ENCODE measurements around the gene LDAH.

LDAH gene

DNA sequence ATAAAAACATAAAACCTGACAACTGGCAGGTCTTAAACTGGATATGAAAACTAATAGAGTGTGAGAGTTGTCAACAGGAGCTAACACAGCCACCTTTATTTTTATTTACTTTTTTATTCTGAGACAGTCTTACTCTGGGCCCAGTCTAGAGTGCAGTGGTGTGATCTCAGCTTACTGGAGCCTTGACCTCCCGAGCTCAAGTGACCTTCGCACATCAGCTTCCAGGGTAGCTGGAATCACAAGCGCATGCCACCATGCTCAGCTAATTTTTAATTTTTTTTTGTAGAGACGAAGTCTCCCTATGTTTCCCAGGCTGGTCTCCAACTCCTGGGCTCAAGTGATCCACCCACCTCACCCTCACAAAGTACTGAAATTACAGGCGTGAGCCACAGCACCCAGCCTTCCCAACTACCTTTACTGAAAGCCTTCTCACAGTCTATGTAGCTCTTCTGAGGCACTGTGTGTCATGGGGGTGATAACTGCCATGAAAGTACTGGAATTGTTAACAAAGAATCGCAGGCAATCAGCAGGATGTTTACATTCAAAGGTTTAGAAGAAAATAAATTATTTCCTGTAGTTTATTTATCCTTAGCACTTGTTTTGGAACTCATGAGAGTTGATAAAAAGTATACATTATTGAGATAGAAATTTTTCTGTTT is 131.7 kb downstream of the LDAH start:
- peaks cover 7% of the 10 kb centered on the region for H3K4me1 ChIP-seq (ENCODE audit: control insufficient read depth, insufficient read depth, low read length)
- H3K9ac ChIP-seq (ENCODE audit: low read length): no peak overlapping the region
- no peaks in the 10 kb centered on the region for H3K9me3 ChIP-seq (ENCODE audit: control insufficient read depth, low read length)
- H3K36me3 ChIP-seq (ENCODE audit: control insufficient read depth, insufficient read depth, low read length): no peaks in the 10 kb centered on the region
- no peaks in the 10 kb centered on the region for H3K27me3 ChIP-seq (ENCODE audit: control insufficient read depth, insufficient read depth, low read length)
- no peak overlapping the region for H3K4me3 ChIP-seq (ENCODE audit: low read length)

DNA sequence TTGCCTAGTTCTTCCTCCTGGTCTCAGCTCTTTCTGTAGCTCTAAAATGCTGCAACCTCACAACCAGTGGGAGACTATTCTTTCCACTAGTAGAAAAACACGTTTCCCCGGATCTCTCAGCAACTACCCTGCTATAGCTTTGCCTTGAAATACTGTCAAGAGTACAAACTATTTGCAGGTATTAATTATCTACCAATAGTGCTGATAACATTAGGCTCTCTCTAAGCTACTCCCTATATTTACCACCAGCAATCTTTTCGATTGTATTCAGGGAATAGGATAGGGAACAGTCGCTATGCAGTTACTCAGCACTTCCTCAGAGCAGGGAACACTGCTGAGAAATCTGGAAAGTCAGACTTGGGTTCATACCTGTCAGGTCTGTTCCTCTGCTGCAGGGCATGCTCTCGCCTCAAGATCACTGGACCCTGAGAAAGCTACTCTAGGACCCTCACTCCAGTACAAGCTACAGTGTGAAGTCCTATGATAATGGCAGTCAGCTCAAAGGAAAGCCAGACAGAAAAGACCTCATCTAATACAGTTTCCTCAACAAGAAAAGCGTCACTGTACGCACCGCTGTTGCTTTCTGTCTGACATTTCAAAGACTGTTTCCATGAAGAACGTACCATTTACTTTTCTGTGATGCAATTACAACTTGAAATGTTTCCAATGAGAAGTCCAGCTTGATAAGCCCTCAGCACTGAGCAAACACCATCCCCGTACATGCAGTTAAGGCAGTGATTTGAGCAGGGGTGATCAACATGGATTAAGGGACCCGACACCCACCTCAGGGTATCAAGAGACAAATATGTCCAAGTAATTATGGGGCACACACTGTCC is 133.3 kb downstream of the LDAH start:
- Histone ChIP-seq H3K4me1 (ENCODE audit: control insufficient read depth, insufficient read depth, low read length) (peaks cover 7% of the 10 kb centered on the region), H3K9ac (ENCODE audit: low read length) (no peak overlapping the region), H3K27me3 (ENCODE audit: control insufficient read depth, insufficient read depth, low read length) (no peaks in the 10 kb centered on the region), H3K4me3 (ENCODE audit: low read length) (no peak overlapping the region), H3K9me3 (ENCODE audit: control insufficient read depth, low read length) (no peaks in the 10 kb centered on the region), H3K36me3 (ENCODE audit: control insufficient read depth, insufficient read depth, low read length) (no peaks in the 10 kb centered on the region)

DNA sequence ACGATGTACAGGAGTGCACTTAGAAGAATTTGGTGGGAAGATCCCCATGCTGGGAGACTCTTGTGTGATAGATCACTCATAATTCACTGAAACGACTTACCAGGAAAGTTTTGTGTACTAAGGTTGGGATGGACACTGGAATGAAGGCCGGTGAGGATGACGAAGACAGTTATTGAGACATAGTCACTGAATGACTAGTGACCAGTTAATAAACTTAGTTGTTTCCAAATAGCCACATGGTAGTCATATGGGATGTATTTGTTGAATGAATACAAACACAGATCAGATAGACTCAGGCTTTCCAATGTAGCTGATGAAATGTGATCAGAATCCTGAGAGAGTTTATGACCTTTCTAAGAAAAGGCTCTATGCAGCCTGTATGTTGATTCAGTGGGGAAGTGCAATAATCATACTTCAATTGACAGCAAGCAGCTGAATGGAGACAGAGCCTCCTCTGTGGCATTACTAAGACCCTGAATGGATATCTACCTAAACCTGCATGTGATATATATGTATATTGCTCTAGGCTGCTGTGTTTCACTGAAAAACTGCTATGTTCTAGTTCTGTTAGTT is 135.6 kb downstream of the LDAH start:
- no peak overlapping the region for H3K4me3 ChIP-seq (ENCODE audit: low read length)
- H3K9ac ChIP-seq (ENCODE audit: low read length): no peak overlapping the region
- no peaks in the 10 kb centered on the region for H3K36me3 ChIP-seq (ENCODE audit: control insufficient read depth, insufficient read depth, low read length)
- H3K9me3 ChIP-seq (ENCODE audit: control insufficient read depth, low read length): no peaks in the 10 kb centered on the region
- no peaks in the 10 kb centered on the region for H3K27me3 ChIP-seq (ENCODE audit: control insufficient read depth, insufficient read depth, low read length)
- peaks cover 7% of the 10 kb centered on the region for H3K4me1 ChIP-seq (ENCODE audit: control insufficient read depth, insufficient read depth, low read length)

- no peaks in the 10 kb centered on the region for H3K27me3 ChIP-seq (ENCODE audit: control insufficient read depth, insufficient read depth, low read length)
- no peaks in the 10 kb centered on the region for H3K9me3 ChIP-seq (ENCODE audit: control insufficient read depth, low read length)
- no peaks in the 10 kb centered on the region for H3K4me1 ChIP-seq (ENCODE audit: control insufficient read depth, insufficient read depth, low read length)
- H3K36me3 ChIP-seq (ENCODE audit: control insufficient read depth, insufficient read depth, low read length): no peaks in the 10 kb centered on the region
- no peak overlapping the region for H3K4me3 ChIP-seq (ENCODE audit: low read length)
- no peak overlapping the region for H3K9ac ChIP-seq (ENCODE audit: low read length)
Measured at GRCh38 chr2:20684581-20685063, 138.3 kb downstream of the LDAH start.

- Histone ChIP-seq H3K9ac (ENCODE audit: low read length) (no peak overlapping the region), H3K4me1 (ENCODE audit: control insufficient read depth, insufficient read depth, low read length) (no peaks in the 10 kb centered on the region), H3K36me3 (ENCODE audit: control insufficient read depth, insufficient read depth, low read length) (no peaks in the 10 kb centered on the region), H3K9me3 (ENCODE audit: control insufficient read depth, low read length) (no peaks in the 10 kb centered on the region), H3K27me3 (ENCODE audit: control insufficient read depth, insufficient read depth, low read length) (no peaks in the 10 kb centered on the region), H3K4me3 (ENCODE audit: low read length) (no peak overlapping the region)
Measured at GRCh38 chr2:20682167-20682920, 140.6 kb downstream of the LDAH start.

DNA sequence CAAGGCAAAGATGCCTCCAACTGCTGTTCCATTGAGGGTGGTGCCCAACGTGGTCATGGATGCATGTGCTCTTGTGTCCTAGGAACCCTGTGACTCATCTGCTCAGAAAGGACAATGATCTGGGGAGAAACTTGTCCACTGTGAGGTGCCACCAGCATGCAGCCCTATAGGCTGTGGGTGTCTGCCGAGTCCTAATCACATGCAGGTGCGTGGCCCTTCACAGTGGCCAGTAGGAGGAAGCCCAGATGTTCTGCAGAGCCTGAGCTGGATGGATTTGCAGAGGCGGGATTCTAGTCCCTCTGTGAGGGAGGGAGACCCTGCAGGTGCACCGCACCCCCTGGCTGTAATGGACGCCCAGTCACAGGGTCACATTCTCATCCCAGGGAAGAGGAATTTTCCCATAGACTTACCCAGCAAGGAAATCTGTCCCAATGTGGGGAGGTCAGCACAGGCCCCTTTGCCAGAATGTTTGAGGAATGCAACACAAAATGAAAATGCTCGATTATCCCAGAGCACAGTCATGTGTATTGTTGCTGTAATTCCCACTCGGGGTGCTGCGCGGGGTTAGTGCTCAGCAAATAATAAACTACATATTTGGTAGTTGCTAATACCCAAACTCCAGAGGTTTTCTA is 142.0 kb downstream of the LDAH start:
- H3K9ac ChIP-seq (ENCODE audit: low read length): no peak overlapping the region
- no peaks in the 10 kb centered on the region for H3K9me3 ChIP-seq (ENCODE audit: control insufficient read depth, low read length)
- peaks cover 4% of the 10 kb centered on the region for H3K4me1 ChIP-seq (ENCODE audit: control insufficient read depth, insufficient read depth, low read length)
- no peaks in the 10 kb centered on the region for H3K36me3 ChIP-seq (ENCODE audit: control insufficient read depth, insufficient read depth, low read length)
- H3K4me3 ChIP-seq (ENCODE audit: low read length): no peak overlapping the region
- H3K27me3 ChIP-seq (ENCODE audit: control insufficient read depth, insufficient read depth, low read length): no peaks in the 10 kb centered on the region

DNA sequence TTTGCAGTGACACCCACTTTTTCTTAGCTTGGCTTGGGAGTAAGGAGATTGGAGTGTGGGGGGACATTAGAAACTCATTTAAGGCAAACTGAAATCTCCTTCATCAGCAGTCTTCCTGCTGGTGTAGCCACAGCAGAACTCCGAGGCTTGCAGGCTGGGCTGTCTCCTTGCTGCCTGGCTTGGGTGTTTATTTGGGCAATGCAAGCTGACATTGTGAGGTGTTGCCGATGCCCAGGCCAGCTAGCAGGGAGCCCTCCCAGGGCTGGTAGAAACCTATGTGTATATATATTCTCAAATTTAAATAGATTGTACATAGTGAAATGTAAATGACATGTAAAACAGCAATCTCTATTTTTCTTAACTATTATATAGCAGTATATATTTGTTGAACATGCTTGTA is 144.1 kb downstream of the LDAH start:
- Histone ChIP-seq H3K4me1 (ENCODE audit: control insufficient read depth, insufficient read depth, low read length) (peaks cover 12% of the 10 kb centered on the region), H3K4me3 (ENCODE audit: low read length) (no peak overlapping the region), H3K27me3 (ENCODE audit: control insufficient read depth, insufficient read depth, low read length) (peaks cover 14% of the 10 kb centered on the region), H3K36me3 (ENCODE audit: control insufficient read depth, insufficient read depth, low read length) (no peaks in the 10 kb centered on the region), H3K9me3 (ENCODE audit: control insufficient read depth, low read length) (no peaks in the 10 kb centered on the region), H3K9ac (ENCODE audit: low read length) (no peak overlapping the region)

- Histone ChIP-seq H3K4me3 (ENCODE audit: low read length) (no peak overlapping the region), H3K4me1 (ENCODE audit: control insufficient read depth, insufficient read depth, low read length) (peaks cover 12% of the 10 kb centered on the region), H3K36me3 (ENCODE audit: control insufficient read depth, insufficient read depth, low read length) (no peaks in the 10 kb centered on the region), H3K27me3 (ENCODE audit: control insufficient read depth, insufficient read depth, low read length) (peaks cover 21% of the 10 kb centered on the region), H3K9ac (ENCODE audit: low read length) (no peak overlapping the region), H3K9me3 (ENCODE audit: control insufficient read depth, low read length) (no peaks in the 10 kb centered on the region)
Measured at GRCh38 chr2:20678086-20678395, 144.9 kb downstream of the LDAH start.

DNA sequence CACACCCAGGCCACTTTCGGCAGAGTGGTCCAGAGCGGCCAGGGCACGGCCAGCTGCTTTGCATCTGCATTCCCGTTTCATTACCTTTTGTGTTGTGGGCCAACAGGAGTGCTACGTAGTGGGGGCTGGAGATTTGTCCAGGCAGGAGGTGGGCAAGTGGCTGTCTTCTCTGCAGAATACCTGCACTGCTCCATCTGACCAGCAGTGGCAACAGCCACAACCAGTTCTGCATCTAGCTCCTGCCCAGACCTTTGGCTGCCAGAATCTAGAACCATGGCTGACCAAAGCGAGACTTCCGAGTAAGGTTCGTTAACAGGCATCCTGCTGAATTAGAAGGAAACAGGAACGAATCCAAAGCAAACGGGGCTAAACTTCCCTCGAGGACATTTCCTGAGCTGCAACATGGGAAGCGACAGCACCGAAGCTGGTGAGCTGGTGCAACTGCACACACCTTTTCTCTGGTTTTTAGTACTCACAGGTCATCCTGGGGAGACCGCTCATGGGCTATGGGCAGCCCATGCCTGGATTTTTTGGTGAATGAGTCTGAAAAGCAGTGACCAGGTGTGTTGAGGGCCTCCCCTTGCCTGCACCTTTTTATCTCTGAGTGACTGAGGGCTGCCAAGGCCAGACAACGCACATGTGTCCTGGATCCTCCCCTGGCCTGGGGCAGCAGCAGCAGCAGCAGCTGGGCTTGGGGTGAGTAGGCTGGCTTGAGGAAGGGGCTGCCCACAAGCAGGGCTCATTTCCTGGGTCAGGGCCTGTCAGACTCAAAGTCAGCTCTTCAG is 145.4 kb downstream of the LDAH start:
- Histone ChIP-seq H3K9ac (ENCODE audit: low read length) (no peak overlapping the region), H3K4me1 (ENCODE audit: control insufficient read depth, insufficient read depth, low read length) (peaks cover 12% of the 10 kb centered on the region), H3K27me3 (ENCODE audit: control insufficient read depth, insufficient read depth, low read length) (peaks cover 26% of the 10 kb centered on the region), H3K36me3 (ENCODE audit: control insufficient read depth, insufficient read depth, low read length) (no peaks in the 10 kb centered on the region), H3K4me3 (ENCODE audit: low read length) (no peak overlapping the region), H3K9me3 (ENCODE audit: control insufficient read depth, low read length) (no peaks in the 10 kb centered on the region)

DNA sequence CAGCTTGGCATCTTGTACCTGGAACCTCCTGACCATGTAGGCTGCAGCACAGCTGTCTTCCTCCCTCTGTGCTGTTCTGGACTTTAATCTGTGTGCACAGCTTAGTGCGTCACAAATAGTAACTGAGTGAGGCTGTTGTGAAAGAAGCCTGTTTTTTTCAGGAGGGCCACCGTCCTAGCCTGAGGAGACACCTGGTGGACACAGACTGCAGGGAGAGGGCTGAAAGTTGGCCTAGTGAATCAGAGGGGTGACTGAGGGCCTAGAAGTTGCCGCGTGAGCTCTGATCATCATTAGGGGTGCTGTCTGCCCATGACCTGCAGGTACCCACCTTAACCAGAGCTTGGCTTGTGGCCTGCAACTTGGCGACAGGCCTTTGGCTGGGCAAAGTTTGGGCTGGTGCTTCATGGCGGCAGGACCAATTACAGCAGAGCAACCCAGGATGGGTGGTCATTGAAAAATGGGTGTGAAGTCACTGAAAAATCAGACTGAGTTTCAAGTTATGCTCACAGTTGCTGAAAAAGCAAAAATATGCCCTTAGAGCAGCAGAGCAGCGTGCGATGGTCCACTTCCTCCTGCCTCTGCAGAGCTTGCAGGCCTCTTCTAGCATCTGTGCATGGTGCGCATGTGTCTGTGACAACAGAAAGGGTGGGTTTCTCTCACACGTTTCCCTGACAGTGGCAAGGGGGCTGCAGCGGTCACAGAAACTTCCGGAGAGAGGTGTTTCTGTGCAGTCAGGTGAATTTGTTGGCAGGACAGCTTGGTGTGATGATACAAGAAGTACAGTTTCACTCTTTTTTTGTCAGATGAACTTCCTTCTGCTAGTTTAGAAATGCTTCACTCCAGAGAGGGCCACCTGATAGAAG is 146.3 kb downstream of the LDAH start:
- H3K4me1 ChIP-seq (ENCODE audit: control insufficient read depth, insufficient read depth, low read length): peaks cover 12% of the 10 kb centered on the region
- H3K36me3 ChIP-seq (ENCODE audit: control insufficient read depth, insufficient read depth, low read length): no peaks in the 10 kb centered on the region
- H3K27me3 ChIP-seq (ENCODE audit: control insufficient read depth, insufficient read depth, low read length): peaks cover 35% of the 10 kb centered on the region
- H3K4me3 ChIP-seq (ENCODE audit: low read length): no peak overlapping the region
- no peak overlapping the region for H3K9ac ChIP-seq (ENCODE audit: low read length)
- H3K9me3 ChIP-seq (ENCODE audit: control insufficient read depth, low read length): no peaks in the 10 kb centered on the region
